ENCODE measurements around the gene KNTC1.

Gene KNTC1

DNA sequence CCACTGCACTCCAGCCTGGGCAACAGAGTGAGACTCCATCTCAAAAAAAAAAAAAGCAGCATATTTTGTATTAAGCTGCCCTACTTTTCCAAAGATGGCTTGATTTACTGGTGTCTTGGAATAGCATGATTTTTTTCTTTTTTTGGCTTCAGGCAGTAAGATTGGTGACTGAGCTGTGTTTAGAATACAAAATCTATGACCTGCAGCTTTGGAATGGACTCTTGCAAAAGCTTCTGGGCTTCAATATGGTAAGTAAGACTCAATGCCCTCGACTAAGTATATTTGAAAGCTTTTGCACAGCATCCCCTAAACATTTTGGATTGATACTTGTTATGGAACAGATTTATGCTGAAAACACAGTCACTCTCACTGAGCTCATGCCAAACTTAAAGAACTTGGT is 87.8 kb downstream of the KNTC1 start:
- TF ChIP-seq BACH2 (CRISPR knock-in tag; IDR thresholded peaks at IDR 0.05; ENCODE audit: borderline replicate concordance) (no peak), ARNTL (CRISPR knock-in tag; IDR thresholded peaks at IDR 0.05; ENCODE audit: borderline replicate concordance, low read depth) (no peak), RARB (CRISPR knock-in tag; IDR thresholded peaks at IDR 0.05) (no peak), PPARA (CRISPR knock-in tag; IDR thresholded peaks at IDR 0.05; ENCODE audit: borderline replicate concordance) (no peak), ISL1 (CRISPR knock-in tag; IDR thresholded peaks at IDR 0.05) (no peak), OSR1 (CRISPR knock-in tag; IDR thresholded peaks at IDR 0.05) (no peak)
- TF ChIP-seq, protein P1, sequence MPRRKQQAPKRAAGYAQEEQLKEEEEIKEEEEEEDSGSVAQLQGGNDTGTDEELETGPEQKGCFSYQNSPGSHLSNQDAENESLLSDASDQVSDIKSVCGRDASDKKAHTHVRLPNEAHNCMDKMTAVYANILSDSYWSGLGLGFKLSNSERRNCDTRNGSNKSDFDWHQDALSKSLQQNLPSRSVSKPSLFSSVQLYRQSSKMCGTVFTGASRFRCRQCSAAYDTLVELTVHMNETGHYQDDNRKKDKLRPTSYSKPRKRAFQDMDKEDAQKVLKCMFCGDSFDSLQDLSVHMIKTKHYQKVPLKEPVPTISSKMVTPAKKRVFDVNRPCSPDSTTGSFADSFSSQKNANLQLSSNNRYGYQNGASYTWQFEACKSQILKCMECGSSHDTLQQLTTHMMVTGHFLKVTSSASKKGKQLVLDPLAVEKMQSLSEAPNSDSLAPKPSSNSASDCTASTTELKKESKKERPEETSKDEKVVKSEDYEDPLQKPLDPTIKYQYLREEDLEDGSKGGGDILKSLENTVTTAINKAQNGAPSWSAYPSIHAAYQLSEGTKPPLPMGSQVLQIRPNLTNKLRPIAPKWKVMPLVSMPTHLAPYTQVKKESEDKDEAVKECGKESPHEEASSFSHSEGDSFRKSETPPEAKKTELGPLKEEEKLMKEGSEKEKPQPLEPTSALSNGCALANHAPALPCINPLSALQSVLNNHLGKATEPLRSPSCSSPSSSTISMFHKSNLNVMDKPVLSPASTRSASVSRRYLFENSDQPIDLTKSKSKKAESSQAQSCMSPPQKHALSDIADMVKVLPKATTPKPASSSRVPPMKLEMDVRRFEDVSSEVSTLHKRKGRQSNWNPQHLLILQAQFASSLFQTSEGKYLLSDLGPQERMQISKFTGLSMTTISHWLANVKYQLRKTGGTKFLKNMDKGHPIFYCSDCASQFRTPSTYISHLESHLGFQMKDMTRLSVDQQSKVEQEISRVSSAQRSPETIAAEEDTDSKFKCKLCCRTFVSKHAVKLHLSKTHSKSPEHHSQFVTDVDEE (CRISPR knock-in tag; IDR thresholded peaks at IDR 0.05), result no peak
- TF ChIP-seq, protein P2, sequence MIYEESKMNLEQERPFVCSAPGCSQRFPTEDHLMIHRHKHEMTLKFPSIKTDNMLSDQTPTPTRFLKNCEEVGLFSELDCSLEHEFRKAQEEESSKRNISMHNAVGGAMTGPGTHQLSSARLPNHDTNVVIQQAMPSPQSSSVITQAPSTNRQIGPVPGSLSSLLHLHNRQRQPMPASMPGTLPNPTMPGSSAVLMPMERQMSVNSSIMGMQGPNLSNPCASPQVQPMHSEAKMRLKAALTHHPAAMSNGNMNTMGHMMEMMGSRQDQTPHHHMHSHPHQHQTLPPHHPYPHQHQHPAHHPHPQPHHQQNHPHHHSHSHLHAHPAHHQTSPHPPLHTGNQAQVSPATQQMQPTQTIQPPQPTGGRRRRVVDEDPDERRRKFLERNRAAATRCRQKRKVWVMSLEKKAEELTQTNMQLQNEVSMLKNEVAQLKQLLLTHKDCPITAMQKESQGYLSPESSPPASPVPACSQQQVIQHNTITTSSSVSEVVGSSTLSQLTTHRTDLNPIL (CRISPR knock-in tag; IDR thresholded peaks at IDR 0.05; ENCODE audit: low read depth), result no peak
- TF ChIP-seq, protein P3, sequence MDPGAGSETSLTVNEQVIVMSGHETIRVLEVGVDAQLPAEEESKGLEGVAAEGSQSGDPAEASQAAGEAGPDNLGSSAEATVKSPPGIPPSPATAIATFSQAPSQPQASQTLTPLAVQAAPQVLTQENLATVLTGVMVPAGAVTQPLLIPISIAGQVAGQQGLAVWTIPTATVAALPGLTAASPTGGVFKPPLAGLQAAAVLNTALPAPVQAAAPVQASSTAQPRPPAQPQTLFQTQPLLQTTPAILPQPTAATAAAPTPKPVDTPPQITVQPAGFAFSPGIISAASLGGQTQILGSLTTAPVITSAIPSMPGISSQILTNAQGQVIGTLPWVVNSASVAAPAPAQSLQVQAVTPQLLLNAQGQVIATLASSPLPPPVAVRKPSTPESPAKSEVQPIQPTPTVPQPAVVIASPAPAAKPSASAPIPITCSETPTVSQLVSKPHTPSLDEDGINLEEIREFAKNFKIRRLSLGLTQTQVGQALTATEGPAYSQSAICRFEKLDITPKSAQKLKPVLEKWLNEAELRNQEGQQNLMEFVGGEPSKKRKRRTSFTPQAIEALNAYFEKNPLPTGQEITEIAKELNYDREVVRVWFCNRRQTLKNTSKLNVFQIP (CRISPR knock-in tag; IDR thresholded peaks at IDR 0.05; ENCODE audit: borderline replicate concordance, low read depth), result no peak
- ATAC-seq, result no peak

- ATAC-seq, result no peak
- TF ChIP-seq BACH2 (CRISPR knock-in tag; IDR thresholded peaks at IDR 0.05; ENCODE audit: borderline replicate concordance), result no peak
- TF ChIP-seq, protein P4, sequence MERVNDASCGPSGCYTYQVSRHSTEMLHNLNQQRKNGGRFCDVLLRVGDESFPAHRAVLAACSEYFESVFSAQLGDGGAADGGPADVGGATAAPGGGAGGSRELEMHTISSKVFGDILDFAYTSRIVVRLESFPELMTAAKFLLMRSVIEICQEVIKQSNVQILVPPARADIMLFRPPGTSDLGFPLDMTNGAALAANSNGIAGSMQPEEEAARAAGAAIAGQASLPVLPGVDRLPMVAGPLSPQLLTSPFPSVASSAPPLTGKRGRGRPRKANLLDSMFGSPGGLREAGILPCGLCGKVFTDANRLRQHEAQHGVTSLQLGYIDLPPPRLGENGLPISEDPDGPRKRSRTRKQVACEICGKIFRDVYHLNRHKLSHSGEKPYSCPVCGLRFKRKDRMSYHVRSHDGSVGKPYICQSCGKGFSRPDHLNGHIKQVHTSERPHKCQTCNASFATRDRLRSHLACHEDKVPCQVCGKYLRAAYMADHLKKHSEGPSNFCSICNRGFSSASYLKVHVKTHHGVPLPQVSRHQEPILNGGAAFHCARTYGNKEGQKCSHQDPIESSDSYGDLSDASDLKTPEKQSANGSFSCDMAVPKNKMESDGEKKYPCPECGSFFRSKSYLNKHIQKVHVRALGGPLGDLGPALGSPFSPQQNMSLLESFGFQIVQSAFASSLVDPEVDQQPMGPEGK (CRISPR knock-in tag; IDR thresholded peaks at IDR 0.05; ENCODE audit: borderline replicate concordance), result no peak
Observed at GRCh38 chr12:122615780-122616179, 88.7 kb downstream of the KNTC1 start.

DNA sequence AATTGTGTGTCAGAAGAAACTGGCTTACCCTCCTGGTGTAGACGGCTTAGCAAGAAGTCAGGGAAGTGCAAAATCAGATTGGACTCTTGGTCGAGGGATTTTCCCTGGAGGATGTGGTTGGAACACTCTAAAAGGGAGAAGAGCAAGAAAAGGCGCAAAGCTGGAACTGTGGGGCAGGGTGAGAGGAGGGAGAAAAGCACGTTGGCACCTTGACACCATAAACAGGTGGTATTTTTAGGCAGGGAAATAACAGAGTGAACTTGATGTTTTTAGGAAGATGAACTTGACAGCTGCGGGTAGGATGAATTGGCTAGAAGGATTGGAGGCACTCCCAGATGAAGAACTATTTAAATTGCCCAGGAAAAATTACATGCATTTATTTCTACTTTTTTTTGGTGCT is 108.4 kb downstream of the KNTC1 start:
- no peak for ATAC-seq
- TF ChIP-seq, protein P2 (CRISPR knock-in tag; IDR thresholded peaks at IDR 0.05; ENCODE audit: low read depth), result no peak
- TF ChIP-seq, protein P1 (CRISPR knock-in tag; IDR thresholded peaks at IDR 0.05), result no peak
- TF ChIP-seq, protein P5, sequence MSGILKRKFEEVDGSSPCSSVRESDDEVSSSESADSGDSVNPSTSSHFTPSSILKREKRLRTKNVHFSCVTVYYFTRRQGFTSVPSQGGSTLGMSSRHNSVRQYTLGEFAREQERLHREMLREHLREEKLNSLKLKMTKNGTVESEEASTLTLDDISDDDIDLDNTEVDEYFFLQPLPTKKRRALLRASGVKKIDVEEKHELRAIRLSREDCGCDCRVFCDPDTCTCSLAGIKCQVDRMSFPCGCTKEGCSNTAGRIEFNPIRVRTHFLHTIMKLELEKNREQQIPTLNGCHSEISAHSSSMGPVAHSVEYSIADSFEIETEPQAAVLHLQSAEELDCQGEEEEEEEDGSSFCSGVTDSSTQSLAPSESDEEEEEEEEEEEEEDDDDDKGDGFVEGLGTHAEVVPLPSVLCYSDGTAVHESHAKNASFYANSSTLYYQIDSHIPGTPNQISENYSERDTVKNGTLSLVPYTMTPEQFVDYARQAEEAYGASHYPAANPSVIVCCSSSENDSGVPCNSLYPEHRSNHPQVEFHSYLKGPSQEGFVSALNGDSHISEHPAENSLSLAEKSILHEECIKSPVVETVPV (CRISPR knock-in tag; IDR thresholded peaks at IDR 0.05), result no peak

Data from SK-N-SH treated with all-trans-retinoic acid at 6 μM for 48 hours (cell line).